Measurements from ENCODE around the gene SCP2.

GRCh38 chr1:53087332-53088285 lies 160.5 kb downstream of the SCP2 start:
- TF ChIP-seq CTCF (conservative IDR thresholded peaks at IDR 0.05; ENCODE audit: low read depth, low read length), result no peak
- TF ChIP-seq EZH2 (IDR thresholded peaks at IDR 0.05; ENCODE audit: borderline replicate concordance, low read depth, low read length, poor library complexity, severe bottlenecking), result no peak

Data from A673 (cell line).